ENCODE data around the gene F12.
"Not testable (repeated sequence)": the region's sequence is repeated elsewhere in the genome, so short reads cannot be mapped to it uniquely, and the experiment has no call there.

Gene F12

GRCh38 chr5:177425196-177425800 is 15.9 kb upstream of the F12 start:
- no peak for TF ChIP-seq CTCF (conservative IDR thresholded peaks at IDR 0.05)
- H3K27ac ChIP-seq: peak overlapping the region; percentile 95

GRCh38 chr5:177423671-177424070 is 14.3 kb upstream of the F12 start:
- TF ChIP-seq CTCF (conservative IDR thresholded peaks at IDR 0.05): no peak
- no peak overlapping the region for H3K27ac ChIP-seq

- H3K27ac ChIP-seq: no peak overlapping the region
- TF ChIP-seq CTCF (conservative IDR thresholded peaks at IDR 0.05): no peak
Measured at GRCh38 chr5:177421062-177421798, 11.9 kb upstream of the F12 start.

- H3K27ac ChIP-seq: not testable (repeated sequence)
Measured at GRCh38 chr5:177420472-177420871, 11.1 kb upstream of the F12 start.

- no peak overlapping the region for H3K27ac ChIP-seq
- no peak for TF ChIP-seq CTCF (conservative IDR thresholded peaks at IDR 0.05)
Measured at GRCh38 chr5:177419046-177419445, 9.7 kb upstream of the F12 start.

GRCh38 chr5:177417081-177417480 is 7.7 kb upstream of the F12 start:
- H3K27ac ChIP-seq: not testable (repeated sequence)

GRCh38 chr5:177414481-177414880 is 5.1 kb upstream of the F12 start:
- H3K27ac ChIP-seq: no peak overlapping the region
- TF ChIP-seq CTCF (conservative IDR thresholded peaks at IDR 0.05): no peak

GRCh38 chr5:177412603-177413233 is 3.4 kb upstream of the F12 start:
- no peak overlapping the region for H3K27ac ChIP-seq
- no peak for TF ChIP-seq CTCF (conservative IDR thresholded peaks at IDR 0.05)
